ENCODE measurements around the gene HKDC1.
"Not testable (repeated sequence)": the region's sequence is repeated elsewhere in the genome, so short reads cannot be mapped to it uniquely, and the experiment has no call there.

HKDC1 gene, protein sequence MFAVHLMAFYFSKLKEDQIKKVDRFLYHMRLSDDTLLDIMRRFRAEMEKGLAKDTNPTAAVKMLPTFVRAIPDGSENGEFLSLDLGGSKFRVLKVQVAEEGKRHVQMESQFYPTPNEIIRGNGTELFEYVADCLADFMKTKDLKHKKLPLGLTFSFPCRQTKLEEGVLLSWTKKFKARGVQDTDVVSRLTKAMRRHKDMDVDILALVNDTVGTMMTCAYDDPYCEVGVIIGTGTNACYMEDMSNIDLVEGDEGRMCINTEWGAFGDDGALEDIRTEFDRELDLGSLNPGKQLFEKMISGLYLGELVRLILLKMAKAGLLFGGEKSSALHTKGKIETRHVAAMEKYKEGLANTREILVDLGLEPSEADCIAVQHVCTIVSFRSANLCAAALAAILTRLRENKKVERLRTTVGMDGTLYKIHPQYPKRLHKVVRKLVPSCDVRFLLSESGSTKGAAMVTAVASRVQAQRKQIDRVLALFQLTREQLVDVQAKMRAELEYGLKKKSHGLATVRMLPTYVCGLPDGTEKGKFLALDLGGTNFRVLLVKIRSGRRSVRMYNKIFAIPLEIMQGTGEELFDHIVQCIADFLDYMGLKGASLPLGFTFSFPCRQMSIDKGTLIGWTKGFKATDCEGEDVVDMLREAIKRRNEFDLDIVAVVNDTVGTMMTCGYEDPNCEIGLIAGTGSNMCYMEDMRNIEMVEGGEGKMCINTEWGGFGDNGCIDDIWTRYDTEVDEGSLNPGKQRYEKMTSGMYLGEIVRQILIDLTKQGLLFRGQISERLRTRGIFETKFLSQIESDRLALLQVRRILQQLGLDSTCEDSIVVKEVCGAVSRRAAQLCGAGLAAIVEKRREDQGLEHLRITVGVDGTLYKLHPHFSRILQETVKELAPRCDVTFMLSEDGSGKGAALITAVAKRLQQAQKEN

DNA sequence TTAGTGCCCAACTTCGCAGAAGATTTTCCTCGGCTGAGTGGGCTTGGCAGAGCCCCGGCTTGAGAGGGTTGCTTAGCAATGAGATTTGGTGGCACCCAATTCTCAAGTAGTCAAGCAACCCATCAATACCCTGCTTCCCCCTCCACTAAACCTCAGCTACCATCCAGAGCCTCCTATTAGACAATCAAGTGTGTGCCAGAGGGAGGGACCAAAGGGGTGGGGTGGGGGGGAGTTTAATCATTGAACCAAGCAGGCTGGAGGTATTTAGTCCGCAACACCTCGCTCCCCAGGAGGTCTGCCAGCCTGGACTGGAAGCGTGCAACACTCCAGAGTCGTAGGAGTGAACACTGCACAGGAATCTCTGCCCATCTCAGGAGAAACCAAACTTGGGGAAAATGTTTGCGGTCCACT lies at the start of gene HKDC1:
Gene HKDC1 (plus strand): TSS at position 292 of the 411 bp plus-strand sequence. CDS start 104 bp downstream, at position 396.
- no peak for DNase-seq (ENCODE audit: low spot score)

DNA sequence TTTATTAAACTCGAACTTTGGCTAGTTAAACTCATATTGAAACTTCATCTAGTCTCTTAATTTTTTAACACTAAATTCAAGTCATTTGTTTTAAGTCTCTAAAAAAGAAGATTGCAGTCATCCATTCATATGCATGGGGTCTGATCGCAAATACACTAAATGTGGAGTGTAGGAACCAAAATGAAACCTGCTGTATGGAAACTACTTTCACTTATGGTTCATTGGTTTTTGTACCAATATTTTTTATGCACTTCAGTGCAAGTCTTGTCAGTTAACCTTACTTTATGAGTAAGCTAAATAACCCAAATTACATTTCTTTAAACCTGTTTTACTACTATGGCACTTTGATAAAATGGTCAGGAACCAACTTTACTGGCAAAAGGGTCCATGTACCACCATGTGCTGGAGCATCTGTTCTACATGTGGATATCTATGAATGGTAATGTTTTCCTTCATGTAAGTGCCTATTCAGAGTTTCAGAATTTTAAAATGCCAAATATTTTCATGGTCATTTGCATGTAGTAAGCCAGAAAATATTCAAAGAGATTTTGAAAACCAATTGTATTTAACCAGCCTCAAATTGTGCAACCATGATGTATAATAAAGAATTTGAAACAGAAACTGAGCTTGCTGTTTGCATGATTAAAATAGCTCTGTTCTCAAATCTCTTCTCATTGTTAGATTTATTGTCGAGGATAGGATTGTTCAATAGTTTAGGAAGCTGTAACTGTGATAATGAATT lies 47.7 kb upstream of the HKDC1 start:
- peak; percentile 29 for DNase-seq (ENCODE audit: low spot score)

DNA sequence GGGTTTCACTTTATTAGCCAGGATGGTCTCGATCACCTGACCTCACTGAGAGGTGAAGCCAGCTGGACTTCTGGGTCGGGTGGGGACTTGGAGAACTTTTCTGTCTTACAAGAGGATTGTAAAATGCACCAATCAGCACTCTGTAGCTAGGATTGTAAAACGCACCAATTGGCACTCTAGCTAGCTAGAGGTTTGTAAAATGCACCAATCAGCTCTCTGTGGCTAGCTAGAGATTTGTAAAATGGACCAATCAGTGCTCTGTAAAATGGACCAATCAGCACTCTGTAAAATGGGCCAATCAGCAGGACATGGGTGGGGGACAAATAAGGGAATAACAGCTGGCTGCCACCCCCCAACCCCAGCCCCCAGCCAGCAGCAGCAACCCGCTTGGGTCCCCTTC lies 44.8 kb upstream of the HKDC1 start:
- DNase-seq (ENCODE audit: low spot score) = not testable (repeated sequence)

DNA sequence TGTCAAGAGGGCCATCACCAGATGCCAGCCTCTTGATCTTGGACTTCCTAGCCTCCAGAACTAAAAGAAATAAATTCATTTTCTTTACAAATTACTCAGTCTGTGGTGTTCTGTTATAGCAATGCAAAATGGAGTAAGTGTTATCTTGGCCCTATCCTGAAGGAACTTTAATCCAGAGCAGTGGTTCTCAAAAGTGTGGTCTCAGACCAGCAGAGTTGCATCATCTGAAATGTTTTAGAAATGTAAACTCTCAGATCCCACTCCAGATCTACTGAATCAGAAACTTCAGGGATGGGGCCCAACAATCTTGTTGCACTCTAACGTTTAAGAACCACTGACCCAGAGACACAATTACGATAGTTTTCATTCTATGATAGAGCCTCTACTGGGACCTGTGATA lies 43.3 kb upstream of the HKDC1 start:
- DNase-seq (ENCODE audit: low spot score) = no peak

DNA sequence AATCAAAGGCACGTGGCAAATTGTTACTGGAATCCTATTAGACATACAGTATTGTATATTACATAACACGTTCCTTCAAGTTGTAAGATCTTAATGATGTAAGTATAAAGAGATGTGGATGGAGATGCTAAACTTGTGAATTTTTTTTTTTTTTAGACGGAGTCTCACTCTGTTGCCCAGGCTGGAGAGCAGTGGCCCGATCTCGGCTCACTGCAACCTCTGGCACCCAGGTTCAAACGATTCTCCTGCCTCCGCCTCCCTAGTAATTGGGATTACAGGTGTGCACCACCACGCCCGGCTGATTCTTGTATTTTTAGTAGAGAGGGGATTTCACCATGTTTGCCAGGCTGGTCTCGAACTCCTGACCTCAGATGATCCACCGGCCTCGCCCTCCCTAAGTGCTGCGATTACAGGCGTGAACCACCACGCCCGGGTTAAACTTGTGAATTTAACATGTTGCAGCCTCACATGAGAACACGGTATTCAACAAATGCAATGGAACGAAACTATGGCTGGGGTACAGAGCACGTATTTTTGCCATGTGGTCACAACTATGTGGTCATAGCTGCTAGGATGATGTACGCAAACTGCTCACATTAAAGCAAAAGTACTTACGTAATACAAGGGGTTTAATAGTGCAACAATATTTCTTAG lies 40.9 kb upstream of the HKDC1 start:
- DNase-seq (ENCODE audit: low spot score) = peak; percentile 31

DNA sequence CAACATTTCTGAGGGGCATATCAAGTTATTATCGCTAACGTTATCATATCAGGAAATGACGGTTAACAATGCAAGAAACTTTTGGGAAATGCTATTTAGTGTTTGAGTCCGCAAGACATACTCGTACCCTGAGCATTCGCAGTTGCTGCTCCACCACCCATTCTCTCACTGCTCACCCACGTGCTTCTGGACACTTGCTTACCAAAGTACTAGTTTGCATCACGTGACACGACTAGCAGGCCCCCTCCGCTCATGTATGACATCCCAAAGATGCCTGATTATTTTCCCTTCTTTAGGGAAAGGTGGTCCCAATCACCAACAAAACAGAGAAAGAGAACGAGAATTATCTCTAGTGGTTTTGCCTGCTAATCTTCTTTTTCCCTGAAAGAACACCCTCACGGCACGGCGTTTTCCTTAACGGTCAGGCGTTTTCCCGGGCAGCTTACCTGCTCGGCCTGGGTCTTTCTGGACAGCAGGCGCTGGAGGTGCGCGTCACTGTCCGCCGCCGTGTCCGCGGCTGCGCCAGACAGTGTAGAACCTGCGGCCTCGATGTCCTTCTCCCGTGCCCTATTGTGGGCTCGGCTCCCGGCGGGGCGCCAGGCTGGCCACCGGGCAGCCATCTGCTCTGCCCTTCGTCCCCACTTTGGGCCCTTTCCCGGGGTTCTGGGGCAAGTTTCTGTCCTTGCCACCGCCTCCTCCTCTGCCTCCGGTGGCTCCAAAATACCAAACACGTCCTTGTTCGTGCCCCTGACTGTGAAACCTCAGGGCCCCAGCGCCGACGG lies 40.2 kb upstream of the HKDC1 start, which contains the start of gene SUPV3L1:
Gene SUPV3L1 (plus strand): TSS at position 492 of the 782 bp plus-strand sequence. CDS start 58 bp downstream, at position 550.
- peak; percentile 96 for DNase-seq (ENCODE audit: low spot score)

DNA sequence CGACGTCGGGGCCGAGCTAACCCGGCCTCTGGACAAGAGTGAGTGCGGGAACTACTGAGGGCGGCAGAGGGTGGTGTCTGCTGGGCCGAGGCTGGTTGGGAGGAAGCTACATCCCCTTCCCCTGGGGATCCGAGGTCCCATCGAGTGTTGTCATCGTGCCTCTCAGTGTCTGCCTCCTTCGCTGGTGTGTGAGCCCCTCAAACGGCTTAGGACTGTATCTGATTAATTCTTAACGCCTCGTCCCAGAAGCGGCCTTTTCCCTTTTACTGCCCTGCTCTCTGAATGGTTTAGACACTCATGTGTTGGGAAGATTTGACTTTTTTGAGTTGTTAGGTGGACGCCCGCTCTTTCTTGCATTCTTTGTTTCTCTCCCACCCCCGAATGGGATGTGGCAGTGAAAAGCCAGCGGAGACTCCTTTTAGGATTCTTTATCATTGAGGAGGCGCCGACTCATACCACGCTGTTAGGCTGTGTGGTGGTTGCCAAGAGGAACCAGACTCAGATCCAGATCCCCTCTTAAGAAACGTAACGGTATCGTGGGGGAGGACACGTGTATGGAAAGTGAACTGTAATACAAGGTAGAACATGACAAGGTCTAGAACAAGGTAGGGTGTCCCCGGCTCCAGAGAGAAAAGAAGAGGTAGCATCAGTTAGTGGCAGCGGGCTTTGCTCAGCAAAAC lies 39.5 kb upstream of the HKDC1 start:
- DNase-seq (ENCODE audit: low spot score) = peak; percentile 30

DNA sequence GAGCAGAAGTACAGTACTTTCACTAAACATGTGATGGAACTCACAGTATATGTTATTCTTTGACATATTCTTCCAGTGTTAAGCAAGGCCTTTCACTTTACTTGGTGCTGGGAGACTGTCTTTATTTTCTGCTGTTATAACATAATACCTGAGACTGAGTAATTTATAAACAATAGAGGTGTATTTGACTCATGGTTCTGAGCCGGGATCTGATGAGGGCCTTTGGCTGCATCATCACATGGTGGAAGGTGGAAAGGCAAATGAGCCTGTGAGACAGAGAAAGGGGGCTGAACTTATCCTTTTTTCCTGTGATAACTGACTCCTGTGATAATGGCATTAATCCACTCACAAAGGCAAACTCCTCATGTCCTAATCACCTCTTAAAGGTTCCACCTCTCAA lies 38.7 kb upstream of the HKDC1 start:
- DNase-seq (ENCODE audit: low spot score) = no peak

DNA sequence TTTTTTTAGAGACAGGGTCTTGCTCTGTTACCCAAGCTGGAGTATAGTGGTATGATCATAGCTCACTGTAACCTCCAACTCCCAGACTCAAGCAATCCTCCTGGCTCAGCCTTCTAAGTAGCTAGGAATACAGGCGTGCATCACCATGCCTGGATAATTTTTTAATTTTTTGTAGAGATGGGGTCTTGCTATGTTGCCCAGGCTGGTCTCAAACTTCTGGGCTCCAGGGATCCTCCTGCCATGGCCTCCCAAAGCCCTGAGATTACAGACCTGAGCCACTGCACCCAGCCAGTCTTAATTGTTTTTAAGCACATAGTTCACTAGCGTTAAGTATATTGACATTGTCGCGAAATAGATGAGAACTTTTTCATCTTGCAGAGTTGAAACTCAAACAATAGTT lies 38.1 kb upstream of the HKDC1 start:
- no peak for DNase-seq (ENCODE audit: low spot score)

DNA sequence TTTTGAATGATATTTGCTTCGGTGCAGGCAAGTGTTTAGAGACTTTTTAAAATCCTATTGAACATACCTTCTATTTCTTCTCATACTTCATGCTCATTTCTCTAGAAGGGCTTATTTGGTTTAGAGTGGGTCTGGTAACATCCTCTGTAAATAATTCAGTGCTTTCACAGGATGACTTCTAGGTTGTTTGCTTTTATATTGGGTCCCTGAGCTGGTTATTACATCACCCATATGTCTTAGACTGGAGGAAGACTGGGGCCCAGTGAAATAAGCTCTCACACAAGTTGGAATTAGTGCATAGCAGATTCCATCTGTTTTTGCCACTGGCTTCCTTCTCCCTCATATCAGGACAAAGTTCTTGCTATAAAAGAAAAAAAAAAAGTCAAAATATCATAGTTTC lies 33.6 kb upstream of the HKDC1 start:
- DNase-seq (ENCODE audit: low spot score) = no peak

DNA sequence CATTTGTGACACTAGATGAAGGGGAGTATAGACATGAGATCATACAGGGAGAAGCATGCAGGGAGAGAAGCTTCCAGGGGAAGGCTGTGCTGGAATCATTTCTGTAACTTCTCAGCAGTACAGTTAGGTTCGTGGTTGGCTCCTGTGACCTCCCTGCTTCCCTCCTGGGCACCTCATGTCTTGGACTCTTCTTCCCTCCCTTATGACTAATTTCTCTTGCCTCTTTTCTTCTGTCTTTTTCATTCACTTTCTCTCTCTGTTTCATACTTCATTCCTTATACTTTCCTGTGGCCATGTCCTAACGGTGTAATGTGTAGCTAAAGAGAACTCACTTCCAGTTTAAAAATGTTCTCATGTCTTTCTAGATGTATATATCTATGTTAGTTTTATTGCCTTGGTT lies 19.1 kb upstream of the HKDC1 start:
- DNase-seq (ENCODE audit: low spot score) = no peak

DNA sequence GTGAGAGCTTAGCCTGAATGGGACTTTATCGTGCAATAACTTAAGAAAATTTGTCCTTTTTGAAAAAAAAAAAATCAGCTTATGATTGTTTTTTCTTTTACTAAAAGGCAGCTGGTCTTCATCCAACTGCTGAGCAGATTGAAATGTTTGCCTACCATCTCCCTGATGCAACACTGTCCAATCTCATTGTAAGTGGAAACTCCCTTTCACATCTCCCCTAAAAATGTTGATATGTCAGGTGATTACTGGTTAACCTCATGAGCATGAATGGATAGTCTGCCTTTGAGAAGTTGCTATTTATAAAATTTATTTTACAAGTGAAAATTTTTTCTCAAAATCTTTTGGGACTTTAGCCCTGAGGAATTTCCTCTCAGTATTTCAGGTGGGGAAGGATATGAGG lies 17.8 kb upstream of the HKDC1 start:
- DNase-seq (ENCODE audit: low spot score) = no peak

DNA sequence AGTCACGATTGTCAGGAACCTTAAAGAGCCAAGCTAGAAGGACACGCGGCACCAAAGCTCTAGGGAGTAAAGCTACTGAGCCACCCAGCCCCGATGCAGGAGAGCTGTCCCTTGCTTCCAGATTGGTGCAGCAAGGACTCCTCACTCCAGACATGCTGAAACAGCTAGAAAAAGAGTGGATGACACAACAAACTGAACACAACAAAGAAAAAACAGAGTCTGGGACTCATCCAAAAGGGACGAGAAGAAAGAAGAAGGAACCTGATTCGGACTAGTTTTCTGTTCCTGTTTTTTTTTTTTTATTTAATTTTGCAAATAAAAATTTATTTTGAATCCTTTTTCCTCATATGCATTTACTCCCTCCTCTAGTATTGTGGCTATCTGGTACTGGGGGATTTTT lies 11.4 kb upstream of the HKDC1 start:
- no peak for DNase-seq (ENCODE audit: low spot score)

DNA sequence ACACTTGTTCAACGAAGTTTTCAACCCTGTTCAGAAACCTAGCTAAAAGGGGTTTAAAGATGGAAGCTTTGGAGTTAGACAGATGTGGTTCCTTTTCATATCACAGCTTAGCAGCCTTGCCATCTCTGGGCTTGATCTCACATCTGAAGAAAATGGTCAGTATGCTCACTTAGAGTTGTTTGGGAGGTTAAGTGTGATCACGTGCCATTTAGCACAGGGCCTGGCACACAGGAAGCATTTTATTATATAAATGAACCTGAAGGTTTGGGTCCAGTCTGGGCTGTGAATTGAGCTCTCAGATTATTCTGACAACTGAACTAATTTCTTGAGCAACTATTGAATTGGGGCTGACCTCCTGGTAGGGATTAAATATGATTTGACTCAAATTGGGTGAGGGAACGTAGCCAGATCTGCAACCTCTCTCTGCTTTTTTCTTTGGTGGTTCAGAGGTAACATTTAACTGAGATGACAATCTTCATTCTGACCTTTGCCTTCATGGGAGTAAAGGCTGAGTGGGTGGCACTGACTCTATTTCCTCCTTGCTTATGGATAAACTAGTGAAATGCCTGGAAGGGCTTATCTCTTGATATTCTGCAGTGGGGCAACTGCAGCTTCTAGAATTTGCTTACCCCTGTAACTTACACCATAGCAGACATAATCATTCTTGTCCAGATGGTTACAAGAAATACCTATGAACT lies 10.2 kb upstream of the HKDC1 start:
- no peak for DNase-seq (ENCODE audit: low spot score)

DNA sequence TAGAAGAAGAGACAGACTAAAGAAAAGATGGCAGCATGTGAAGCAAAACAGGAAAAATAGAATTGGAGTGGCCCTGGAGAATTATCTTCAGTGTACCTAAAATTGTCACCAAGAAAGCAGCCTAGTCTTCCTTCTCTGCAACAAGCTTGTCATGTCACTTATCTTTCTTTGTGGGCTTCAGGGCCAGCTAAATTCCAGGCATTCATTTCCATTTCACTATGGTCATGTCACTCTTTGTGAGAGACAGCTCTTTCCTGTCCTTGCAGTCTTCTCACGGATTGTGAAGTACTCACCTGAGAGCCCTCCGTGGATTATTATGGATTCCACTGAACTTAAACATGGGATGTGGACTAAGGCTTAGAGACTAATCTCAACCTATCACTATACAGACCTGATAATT lies 9.0 kb upstream of the HKDC1 start:
- no peak for DNase-seq (ENCODE audit: low spot score)

DNA sequence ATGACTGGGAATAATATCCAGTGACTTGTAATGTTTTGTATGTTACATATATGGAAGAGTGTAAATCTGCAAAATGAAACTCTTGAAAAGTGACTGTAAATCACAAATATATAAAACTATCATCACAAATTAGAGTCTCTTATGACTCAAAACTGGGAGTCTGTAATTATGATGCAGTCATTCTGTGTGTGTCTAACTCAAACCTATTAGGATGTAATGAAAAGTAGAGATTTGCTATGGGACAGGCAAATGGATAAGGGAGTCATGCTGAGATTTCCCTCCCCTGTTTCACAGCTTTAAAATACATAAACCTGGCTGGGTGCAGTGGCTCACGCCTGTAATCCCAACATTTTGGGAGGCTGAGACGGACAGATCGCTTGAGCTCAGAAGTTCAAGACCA lies 8.6 kb upstream of the HKDC1 start:
- no peak for DNase-seq (ENCODE audit: low spot score)

DNA sequence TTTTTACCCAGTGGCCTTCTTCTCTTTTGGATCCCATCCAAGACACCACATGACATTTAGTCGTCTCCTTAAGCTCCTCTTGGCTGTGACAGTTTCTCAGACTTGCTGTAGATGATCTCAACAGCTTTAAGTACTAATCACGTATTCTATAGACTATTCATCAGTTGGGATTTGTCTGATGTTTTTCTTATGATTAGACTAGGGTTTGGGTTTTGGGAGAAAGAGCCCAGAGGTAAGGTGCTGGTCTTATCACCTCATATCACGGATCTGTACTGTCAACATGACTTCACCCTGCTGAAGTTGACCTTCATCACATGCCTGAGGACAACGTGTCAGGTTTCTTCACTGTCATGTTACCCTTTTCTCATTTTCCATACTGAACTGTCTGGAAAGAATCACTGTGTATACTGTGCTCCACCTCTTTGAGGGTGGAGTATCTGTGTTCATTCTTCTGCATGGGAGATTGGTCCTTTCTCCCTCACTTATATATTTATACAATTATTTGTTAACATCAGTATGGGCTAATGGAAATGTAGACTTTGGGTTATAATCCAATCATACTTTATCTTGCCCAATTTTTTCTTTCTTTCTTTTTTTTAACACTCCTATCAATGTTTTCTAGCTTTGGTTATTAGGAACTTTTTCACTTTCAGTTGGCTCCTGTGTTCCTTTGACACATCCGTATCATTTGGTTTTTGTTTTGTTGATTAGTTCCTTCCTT lies 6.4 kb upstream of the HKDC1 start:
- no peak for DNase-seq (ENCODE audit: low spot score)

DNA sequence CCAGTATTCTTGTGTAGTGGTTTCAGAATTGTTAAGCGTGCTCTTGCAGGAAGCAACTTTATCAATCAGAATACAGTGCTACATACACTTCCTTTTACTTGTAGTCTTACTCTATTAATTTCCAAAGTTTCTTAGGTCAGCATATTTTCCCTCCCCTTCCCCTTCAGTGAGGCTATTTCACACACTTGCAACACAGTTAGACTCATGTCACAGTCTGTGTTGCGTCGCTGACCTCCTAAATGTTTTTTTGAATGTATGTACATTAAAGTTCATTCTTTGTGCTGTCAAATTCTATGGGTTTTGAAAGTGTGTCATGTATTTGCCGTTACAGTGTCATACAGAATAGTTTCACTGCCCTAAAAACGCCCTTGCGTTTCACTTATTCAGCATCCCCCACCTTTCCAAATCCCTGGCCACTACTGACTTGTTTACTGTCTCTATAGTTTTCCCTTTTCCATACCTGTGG lies 5.4 kb upstream of the HKDC1 start:
- no peak for DNase-seq (ENCODE audit: low spot score)

Measured in AG20443 (cell line).